Astrocyte of the cerebellum (primary cell): ENCODE measurements around the gene AKAP12.
"Not testable (repeated sequence)": the region's sequence is repeated elsewhere in the genome, so short reads cannot be mapped to it uniquely, and the experiment has no call there.

Experiments used
- DNase-seq: peaks from one replicate; pipeline ENCODE4 v3.0.0-alpha.2; 2011; ENCODE audit warnings: low read depth
- H3K4me3 ChIP-seq: 2 replicates; pipeline ENCODE4 v1.5.1; 2011; ENCODE audit warnings: mild to moderate bottlenecking, low read depth, low read length, moderate library complexity
- in situ Hi-C: cut with HindIII; loops from 2 replicates; pipeline ENCODE4 v1.10.0; 2017; ENCODE audit warnings: low sequenced_read_pairs
- TF ChIP-seq, protein P1 (sequence below): IDR thresholded peaks from 2 replicates; pipeline ENCODE4 v1.5.1; 2012; ENCODE audit warnings: low read length, low read depth, moderate library complexity, mild to moderate bottlenecking; ENCODE audit errors: missing control alignments

Gene AKAP12

DNA sequence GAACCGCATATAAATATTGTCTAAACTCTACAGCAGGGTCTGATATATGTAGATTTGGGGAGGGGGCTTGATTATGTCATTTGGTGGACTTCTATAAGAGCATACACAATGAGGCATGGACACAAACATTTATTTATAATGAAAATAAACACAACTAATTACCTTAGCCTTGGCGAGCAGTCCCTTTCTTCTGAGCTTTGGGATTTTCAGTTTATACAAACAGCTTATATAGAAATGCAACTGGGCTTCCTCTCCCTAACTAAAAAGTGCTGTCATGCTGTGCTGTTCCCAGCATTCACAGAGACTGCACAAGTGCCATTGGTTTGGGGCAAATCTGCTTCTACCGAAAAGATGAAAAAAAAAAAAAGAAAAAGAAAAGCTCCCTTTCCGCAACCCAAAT, 69.9 kb downstream of the AKAP12 start:
- no peak overlapping the region for H3K4me3 ChIP-seq
- in situ Hi-C loops = no loop called here
- TF ChIP-seq, protein P1, sequence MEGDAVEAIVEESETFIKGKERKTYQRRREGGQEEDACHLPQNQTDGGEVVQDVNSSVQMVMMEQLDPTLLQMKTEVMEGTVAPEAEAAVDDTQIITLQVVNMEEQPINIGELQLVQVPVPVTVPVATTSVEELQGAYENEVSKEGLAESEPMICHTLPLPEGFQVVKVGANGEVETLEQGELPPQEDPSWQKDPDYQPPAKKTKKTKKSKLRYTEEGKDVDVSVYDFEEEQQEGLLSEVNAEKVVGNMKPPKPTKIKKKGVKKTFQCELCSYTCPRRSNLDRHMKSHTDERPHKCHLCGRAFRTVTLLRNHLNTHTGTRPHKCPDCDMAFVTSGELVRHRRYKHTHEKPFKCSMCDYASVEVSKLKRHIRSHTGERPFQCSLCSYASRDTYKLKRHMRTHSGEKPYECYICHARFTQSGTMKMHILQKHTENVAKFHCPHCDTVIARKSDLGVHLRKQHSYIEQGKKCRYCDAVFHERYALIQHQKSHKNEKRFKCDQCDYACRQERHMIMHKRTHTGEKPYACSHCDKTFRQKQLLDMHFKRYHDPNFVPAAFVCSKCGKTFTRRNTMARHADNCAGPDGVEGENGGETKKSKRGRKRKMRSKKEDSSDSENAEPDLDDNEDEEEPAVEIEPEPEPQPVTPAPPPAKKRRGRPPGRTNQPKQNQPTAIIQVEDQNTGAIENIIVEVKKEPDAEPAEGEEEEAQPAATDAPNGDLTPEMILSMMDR = no peak
- no peak for DNase-seq

DNA sequence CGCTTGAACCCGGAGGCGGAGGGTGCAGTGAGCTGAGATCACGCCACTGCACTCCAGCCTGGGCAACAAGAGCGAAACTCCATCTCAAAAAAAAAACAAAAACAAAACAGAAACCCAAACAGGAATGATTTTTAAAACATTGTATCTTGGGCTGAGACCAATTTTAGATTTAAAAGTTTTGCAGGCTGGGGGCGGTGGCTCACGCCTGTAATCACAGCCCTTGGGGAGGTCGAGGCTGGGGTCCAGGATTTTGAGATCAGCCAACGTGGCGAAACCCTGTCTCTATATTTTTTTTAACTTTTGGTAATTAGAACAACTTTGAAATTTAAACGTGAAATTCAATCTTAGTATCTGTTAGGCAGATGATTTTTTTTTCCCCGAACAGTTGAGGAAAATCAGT, 70.5 kb downstream of the AKAP12 start:
- H3K4me3 ChIP-seq = no peak overlapping the region
- in situ Hi-C loops = no loop called here
- DNase-seq = no peak
- TF ChIP-seq, protein P1 = no peak

DNA sequence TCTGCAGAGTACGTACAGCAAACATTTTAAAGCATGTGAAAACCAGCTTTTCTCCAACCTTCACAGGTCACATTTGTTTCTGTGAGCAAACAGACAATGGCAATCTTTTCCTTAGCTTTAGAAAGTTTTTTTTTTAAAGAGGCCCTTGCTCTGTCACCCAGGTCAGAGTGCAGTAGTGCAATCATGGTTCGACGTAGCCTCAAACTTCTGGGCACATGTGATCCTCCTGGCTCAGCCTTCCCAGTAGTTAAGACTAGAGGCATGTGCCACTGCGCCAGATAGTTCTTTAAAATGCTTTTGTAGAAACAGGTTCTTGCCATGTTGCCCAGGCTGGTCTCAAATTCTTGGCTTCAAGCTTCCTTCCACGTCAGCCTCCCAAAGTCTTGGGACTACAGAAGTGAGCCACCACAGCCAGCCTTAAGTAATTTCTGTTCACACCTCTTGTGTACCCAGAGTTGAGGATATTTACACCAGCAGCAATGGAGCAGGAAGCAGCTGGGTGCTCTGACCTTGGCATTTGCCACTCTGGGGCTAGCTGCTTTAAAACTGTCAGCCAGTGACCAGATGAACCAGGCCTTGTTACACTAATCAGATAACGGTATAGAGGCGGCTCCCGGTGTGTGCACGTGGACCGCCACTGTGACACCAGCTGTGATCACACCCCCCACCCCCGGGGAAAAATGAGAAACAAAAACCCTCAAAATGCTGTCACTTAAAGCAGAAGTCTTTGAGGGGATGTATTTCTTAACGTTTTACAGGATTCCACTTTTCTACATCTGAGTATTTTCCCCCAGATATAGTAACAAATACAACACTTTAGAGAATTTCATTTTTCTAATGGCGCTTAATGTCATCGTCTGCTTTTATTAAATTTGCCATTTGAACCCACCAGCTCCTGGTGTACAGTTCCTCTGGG, 71.3 kb downstream of the AKAP12 start:
- no peak for DNase-seq
- H3K4me3 ChIP-seq = no peak overlapping the region
- in situ Hi-C loops = no loop called here
- TF ChIP-seq, protein P1 = no peak

DNA sequence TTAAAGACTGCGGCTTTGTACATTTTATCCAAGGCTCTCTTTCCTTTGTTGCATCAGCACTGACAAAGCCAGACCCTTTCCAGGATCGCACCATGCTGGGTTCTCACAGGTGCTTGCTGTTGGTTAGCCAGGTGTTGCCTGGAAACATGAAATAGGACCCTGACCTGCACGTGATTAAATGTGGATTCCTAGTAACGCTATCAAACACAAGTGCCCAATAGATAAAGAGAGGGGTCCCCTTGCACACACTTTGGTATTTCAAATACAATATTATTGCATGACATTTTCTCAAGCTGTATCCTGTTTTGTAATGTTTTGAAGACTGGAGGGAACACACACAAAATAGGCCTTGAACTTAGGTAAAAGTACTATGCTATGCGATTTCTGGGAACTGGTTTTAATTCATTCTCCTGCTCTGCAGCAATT, 73.3 kb downstream of the AKAP12 start:
- in situ Hi-C loops = no loop called here
- DNase-seq = no peak
- no peak overlapping the region for H3K4me3 ChIP-seq
- TF ChIP-seq, protein P1 = no peak

DNA sequence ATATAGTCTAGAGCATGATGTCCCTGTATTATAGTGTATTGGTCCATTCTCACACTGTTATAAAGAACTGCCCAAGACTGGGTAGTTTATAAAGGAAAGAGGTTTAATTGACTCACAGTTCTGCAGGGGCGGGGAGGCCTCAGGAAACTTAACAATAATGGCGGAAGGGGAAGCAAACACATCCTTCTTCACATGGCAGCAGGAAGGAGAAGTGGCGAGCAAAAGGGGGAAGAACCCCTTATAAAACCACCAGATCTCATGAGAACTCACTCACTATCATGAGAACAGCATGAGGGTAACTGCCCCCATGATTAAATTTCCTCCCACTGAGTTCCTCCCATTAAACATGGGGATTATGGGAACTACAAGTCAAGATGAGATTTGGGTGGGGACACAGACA, 75.9 kb downstream of the AKAP12 start:
- in situ Hi-C loops, H3K4me3 ChIP-seq, DNase-seq: not testable (repeated sequence)

DNA sequence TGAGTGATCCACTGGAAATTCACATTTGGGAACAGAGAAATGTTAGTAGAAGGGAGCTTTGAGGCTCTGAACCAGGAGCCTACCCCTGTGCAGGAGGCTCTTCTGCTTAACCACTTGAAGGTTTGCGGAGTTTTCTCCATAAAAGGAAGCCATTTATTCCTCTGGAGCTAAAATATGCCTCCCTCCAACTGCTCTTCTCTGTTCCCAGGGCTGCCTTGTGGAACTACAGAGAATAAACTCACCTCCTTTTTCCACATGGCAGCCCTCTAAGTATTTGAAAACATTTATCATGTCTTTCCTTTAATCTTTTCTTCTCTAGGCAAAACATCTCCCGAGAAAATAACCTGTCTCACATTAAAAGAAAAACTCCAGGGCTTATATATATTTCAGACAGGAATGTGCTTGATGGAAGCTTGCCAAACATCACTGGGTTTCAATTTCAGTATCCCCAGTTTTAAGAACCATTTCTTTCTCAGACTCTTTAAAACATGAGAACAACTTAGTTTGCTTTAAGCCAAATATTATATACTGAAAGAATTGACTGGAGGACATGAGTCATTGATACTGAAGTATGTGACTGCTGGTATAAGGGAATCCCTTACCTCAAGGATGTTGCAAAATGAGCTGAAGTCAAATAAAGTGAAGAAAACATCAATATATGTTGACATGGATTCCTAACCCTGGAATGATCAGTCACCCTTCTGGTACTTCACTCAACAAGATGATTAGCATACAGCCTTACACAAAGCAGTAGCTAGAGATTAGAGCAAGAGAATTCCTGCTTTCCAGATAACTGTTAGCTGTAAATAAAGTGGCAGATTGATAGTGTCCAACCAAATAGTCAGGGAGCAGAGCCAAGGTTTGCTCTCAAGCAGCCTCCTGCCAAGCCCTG, 77.6 kb downstream of the AKAP12 start:
- H3K4me3 ChIP-seq = no peak overlapping the region
- DNase-seq = peak; percentile 60
- in situ Hi-C loops = no loop called here
- TF ChIP-seq, protein P1 = no peak
